ENCODE results near the gene ASXL1. TPM values are rescaled to one million over a fixed set of nuclear protein-coding genes. Genes with fewer than 3 reads are reported as not detected.

ASXL1 gene
- total and polyA plus RNA-seq, 10 of the 15 experiments (the other 5 are each of a cell fraction or from before 2014, with no cell fraction given) = 11.0 to 87.6 (median 56.8) TPM

GRCh38 chr20:32357375-32357868, 709 bp upstream of the ASXL1 start (continued):
- TF ChIP-seq HDAC2 (IDR thresholded peaks at IDR 0.05) = no peak
- TF ChIP-seq EGR1 (IDR thresholded peaks at IDR 0.05; ENCODE audit: borderline replicate concordance in 1 of 2, low read depth in 2 of 2, low read length in 2 of 2) = no peak
- TF ChIP-seq NFYA (IDR thresholded peaks at IDR 0.05; ENCODE audit: borderline replicate concordance, low read depth, low read length) = no peak
- no peak for TF ChIP-seq HDAC6 (IDR thresholded peaks at IDR 0.05; ENCODE audit: unreplicated experiment)
- peak; percentile 57; the same call in 1 of the 2 replicates for TF ChIP-seq BACH1 (IDR thresholded peaks at IDR 0.05; ENCODE audit: borderline replicate concordance)
- TF ChIP-seq PKNOX1 (IDR thresholded peaks at IDR 0.05) = no peak
- TF ChIP-seq BHLHE40 (IDR thresholded peaks at IDR 0.05; ENCODE audit: borderline replicate concordance in 1 of 2, low read depth in 2 of 2, low read length in 1 of 2) = peak in 1 of 2 experiments; percentile 48; a peak in 1 of 4 replicates
- peak; percentile 34; the same call in 1 of the 2 replicates for TF ChIP-seq SMARCA5 (IDR thresholded peaks at IDR 0.05)
- no peak for TF ChIP-seq FOS (IDR thresholded peaks at IDR 0.05; ENCODE audit: borderline replicate concordance, extremely low read depth, insufficient read length)
- peak; percentile 85 for TF ChIP-seq MYB (IDR thresholded peaks at IDR 0.05; ENCODE audit: borderline replicate concordance, low read depth, low read length)
- no peak for TF ChIP-seq ZSCAN29 (IDR thresholded peaks at IDR 0.05)
- TF ChIP-seq ZNF207 (IDR thresholded peaks at IDR 0.05; ENCODE audit: borderline replicate concordance) = no peak
- TF ChIP-seq STAT1 (conservative IDR thresholded peaks at IDR 0.05) = no peak
- TF ChIP-seq YY1 (IDR thresholded peaks at IDR 0.05; ENCODE audit: low read depth, low read length) = no peak
- no peak for TF ChIP-seq CUX1 (IDR thresholded peaks at IDR 0.05; ENCODE audit: insufficient replicate concordance, low read depth, low read length)
- TF ChIP-seq CBFB (IDR thresholded peaks at IDR 0.05; ENCODE audit: low read depth) = no peak
- TF ChIP-seq MXI1 (IDR thresholded peaks at IDR 0.05; ENCODE audit: low read depth, low read length) = peak; percentile 51; the same call in 1 of the 2 replicates
- peak; percentile 84 for TF ChIP-seq POLR2AphosphoS5 (IDR thresholded peaks at IDR 0.05; ENCODE audit: low read length)
- TF ChIP-seq MEF2A (IDR thresholded peaks at IDR 0.05; ENCODE audit: insufficient read depth, low read depth, low read length) = 0 out of 2 replicates have a peak, but pooled peaks have one; percentile 72
- no peak for TF ChIP-seq REST (IDR thresholded peaks at IDR 0.05; ENCODE audit: low read depth, low read length)
